HepG2 (cell line): ENCODE data around the gene LAMB4. TPM values are rescaled to one million over a fixed set of nuclear protein-coding genes. Genes with fewer than 3 reads are reported as not detected.

Experiments used
- ATAC-seq: fragments of 200-7000 bp; cut with Tn5 transposase; 3 replicates; pipeline ENCODE4 v1.9.1; 2020; ENCODE audit warnings: mild to moderate bottlenecking, moderate library complexity
- BruUV-seq: library from RNA; stranded (reverse); fragments of 400-500 nt; replicated peaks from 2 replicates; lab custom pipeline; 2021; lab: Mats Ljungman, UMichigan
- CTCF ChIA-PET: fragments of 300-600 bp; formaldehyde crosslinking; extraction: SDS; loops from one replicate; lab custom pipeline; 2021; ENCODE audit warnings: low total read pairs, inconsistent platforms, low intra/inter-chr PET ratio; lab: Yijun Ruan, JAX
- POLR2A ChIA-PET: fragments of 350-600 bp; sonication (Branson Sonifier 250); formaldehyde crosslinking; loops from one replicate; lab custom pipeline; 2020; ENCODE audit warnings: antibody characterized with exemption, inconsistent platforms; lab: Yijun Ruan, JAX
- DNase-seq: peaks from one replicate; pipeline ENCODE4 v3.0.0-alpha.2; 2015; ENCODE audit warnings: low spot score
- FAIRE-seq: peaks from 3 replicates; lab custom pipeline; 2011; peaks lifted over from hg19 to GRCh38; lab: Jason Lieb, UNC
- H2AFZ ChIP-seq: one replicate; pipeline ENCODE4 v1.6.1; 2011; ENCODE audit warnings: low read length, inconsistent platforms
- H3K27ac ChIP-seq: fragments of 300-600 bp; 3 replicates; pipeline ENCODE4 v1.8.0; 2011; ENCODE audit warnings: mixed run types, mild to moderate bottlenecking, mixed read lengths, low read length, inconsistent platforms; ENCODE audit not compliant: insufficient read depth; ENCODE audit errors: extremely low read length
- H3K27me3 ChIP-seq, 2 experiments: fragments of 200-600 bp in 1 of 2; 2 replicates in 1 of 2; 3 replicates in 1 of 2; pipeline versions ENCODE4 v1.6.0 to v1.8.0; 2011; ENCODE audit warnings: low read length in 2 of 2, mild to moderate bottlenecking in 2 of 2, moderate library complexity in 2 of 2, inconsistent platforms in 1 of 2; ENCODE audit not compliant: insufficient read depth in 2 of 2, control insufficient read depth in 1 of 2
- H3K36me3 ChIP-seq, 2 experiments: fragments of 200-600 bp in 1 of 2; replicated peaks in 1 of 2; 2 replicates in 1 of 2; 3 replicates in 1 of 2; pipeline versions ENCODE4 v1.5.1 to v1.8.0; 2011; ENCODE audit warnings: low read length in 2 of 2, inconsistent platforms in 1 of 2; ENCODE audit not compliant: insufficient read depth in 2 of 2, control insufficient read depth in 1 of 2
- H3K4me1 ChIP-seq: 2 replicates; pipeline ENCODE4 v1.5.1; 2012; ENCODE audit warnings: low read length, inconsistent platforms; ENCODE audit not compliant: insufficient read depth
- H3K4me2 ChIP-seq: 2 replicates; pipeline ENCODE4 v1.6.0; 2011; ENCODE audit warnings: low read depth, low read length, inconsistent platforms
- H3K4me3 ChIP-seq, 3 experiments: fragments of 200-600 bp in 1 of 3; sonication (generic), shearing (Covaris generic) in 1 of 3; replicated peaks in 1 of 3; 2 replicates each; pipeline ENCODE4 v1.5.1; 2011 to 2016; ENCODE audit warnings: low read length in 3 of 3, inconsistent platforms in 2 of 3, low read depth in 2 of 3, mild to moderate bottlenecking in 2 of 3, control low read depth in 1 of 3, mixed read lengths in 1 of 3; ENCODE audit not compliant: insufficient read depth in 1 of 3
- H3K79me2 ChIP-seq: one replicate; pipeline ENCODE4 v1.6.1; 2011; ENCODE audit warnings: low read length, inconsistent platforms; ENCODE audit not compliant: insufficient read depth
- H3K9ac ChIP-seq: 2 replicates; pipeline ENCODE4 v1.6.0; 2011; ENCODE audit warnings: mild to moderate bottlenecking, low read depth, low read length, inconsistent platforms; ENCODE audit not compliant: insufficient read depth
- H3K9me3 ChIP-seq: 2 replicates; pipeline ENCODE4 v1.5.1; 2012; ENCODE audit warnings: mild to moderate bottlenecking, low read length
- H4K20me1 ChIP-seq: 2 replicates; pipeline ENCODE4 v1.6.0; 2011; ENCODE audit warnings: inconsistent platforms, mild to moderate bottlenecking, low read length, moderate library complexity; ENCODE audit not compliant: insufficient read depth
- ARNT2 ChIP-seq: sonication (generic); formaldehyde crosslinking; IDR thresholded peaks from 2 replicates; pipeline ENCODE4 v1.8.0; 2022; ENCODE audit warnings: mild to moderate bottlenecking, low read depth, missing genetic modification reagents, moderate library complexity
- FOXM1 ChIP-seq: sonication (generic); formaldehyde crosslinking; IDR thresholded peaks from 2 replicates; pipeline ENCODE4 v1.5.0; 2020; ENCODE audit warnings: missing genetic modification reagents
- GMEB2 ChIP-seq: IDR thresholded peaks from 2 replicates; pipeline ENCODE4 v1.6.1; 2016; ENCODE audit warnings: missing biosample characterization, missing genetic modification reagents, low read depth
- KAT8 ChIP-seq: IDR thresholded peaks from 2 replicates; pipeline ENCODE4 v1.6.1; 2016; ENCODE audit warnings: missing genetic modification reagents, missing compliant biosample characterization
- KDM1A ChIP-seq: IDR thresholded peaks from 2 replicates; pipeline ENCODE4 v1.6.1; 2016; ENCODE audit warnings: missing compliant biosample characterization
- KDM3A ChIP-seq: IDR thresholded peaks from 2 replicates; pipeline ENCODE4 v1.6.1; 2018; ENCODE audit warnings: low read depth, missing compliant biosample characterization
- KDM5A ChIP-seq: fragments of 200-600 bp; sonication (generic); IDR thresholded peaks from 2 replicates; pipeline ENCODE4 v1.7.0; 2018; ENCODE audit warnings: antibody characterized with exemption, mild to moderate bottlenecking, low read length, borderline replicate concordance
- SOX13 ChIP-seq, 3 experiments: fragments of 450-650 bp in 1 of 3; sonication (generic) in 1 of 3; formaldehyde crosslinking in 1 of 3; IDR thresholded peaks in 2 of 3; conservative IDR thresholded peaks in 1 of 3; 2 replicates each; pipeline versions ENCODE4 v1.5.0 to v1.6.1; 2016 to 2020; ENCODE audit warnings: antibody characterized with exemption in 1 of 3, mild to moderate bottlenecking in 1 of 3, missing compliant biosample characterization in 1 of 3, missing genetic modification reagents in 1 of 3, moderate library complexity in 1 of 3
- THAP11 ChIP-seq: IDR thresholded peaks from 2 replicates; pipeline ENCODE4 v1.6.1; 2016; ENCODE audit warnings: missing biosample characterization, missing genetic modification reagents
- TRAFD1 ChIP-seq: sonication (generic); formaldehyde crosslinking; IDR thresholded peaks from 2 replicates; pipeline ENCODE4 v1.5.1; 2020; ENCODE audit warnings: missing genetic modification reagents, mild to moderate bottlenecking, borderline replicate concordance
- XRCC5 ChIP-seq: fragments of 200-400 bp; formaldehyde crosslinking; optimal IDR thresholded peaks from 2 replicates; pipeline ENCODE3; 2017; ENCODE audit warnings: mild to moderate bottlenecking, low read length
- ZNF546 ChIP-seq: sonication (generic); formaldehyde crosslinking; conservative IDR thresholded peaks from 2 replicates; pipeline ENCODE4 v1.8.1; 2023; ENCODE audit warnings: mild to moderate bottlenecking, missing genetic modification reagents
- ZNF878 ChIP-seq: sonication (generic); formaldehyde crosslinking; IDR thresholded peaks from 2 replicates; pipeline ENCODE4 v1.8.1; 2023; ENCODE audit warnings: mild to moderate bottlenecking, missing genetic modification reagents, moderate library complexity
- ZSCAN25 ChIP-seq: sonication (generic); formaldehyde crosslinking; IDR thresholded peaks from 2 replicates; pipeline ENCODE4 v1.8.0; 2022; ENCODE audit warnings: mild to moderate bottlenecking, missing genetic modification reagents
- ZSCAN29 ChIP-seq: sonication (generic); formaldehyde crosslinking; conservative IDR thresholded peaks from 2 replicates; pipeline ENCODE4 v1.4.0; 2020; ENCODE audit warnings: mild to moderate bottlenecking, missing genetic modification reagents
- WGBS: methylation state at CpG from one replicate; pipeline ENCODE4 v1.1.6; 2017; ENCODE audit warnings: low lambda C conversion rate; 5-methylcytosine and 5-hydroxymethylcytosine counted together
- in situ Hi-C: cut with HindIII; loops from 2 replicates; pipeline ENCODE4 v1.10.0; 2017; ENCODE audit warnings: low pct_unique_long_range_greater_than_20kb; ENCODE audit not compliant: extremely low pct_ligation_motif_present
- intact Hi-C: fragments of 100-400 bp; cut with micrococcal nuclease; formaldehyde crosslinking; loops from one replicate; pipeline ENCODE4 v1.10.0; 2022; ENCODE audit not compliant: unreplicated experiment
- polyA plus RNA-seq, 8 experiments: library from polyadenylated mRNA; depleted of rRNA in 3 of 8; stranded (reverse) in 7 of 8; unstranded in 1 of 8; fragments of >200 nt; fragmentation: Illumina TruSeq in 4 of 8; extraction: Trizol in 4 of 8; gene quantifications; 2 replicates each; pipeline versions ENCODE4 v1.2.1 to v1.2.3, GENCODE V29; 2011 to 2016; ENCODE audit warnings: low read depth in 4 of 8, missing spikeins in 1 of 8, mixed read lengths in 1 of 8; ENCODE audit not compliant: insufficient read depth in 1 of 8
- total RNA-seq, 5 experiments: library from RNA; depleted of rRNA; stranded (reverse); fragments of >200 nt; fragmentation: Illumina TruSeq; extraction: Trizol; gene quantifications; 2 replicates each; pipeline ENCODE4 v1.2.3, GENCODE V29; 2016; ENCODE audit warnings: low read depth in 1 of 5
- TF ChIP-seq, protein P1 (sequence below): sonication (generic); formaldehyde crosslinking; IDR thresholded peaks from 2 replicates; pipeline ENCODE4 v1.9.0; 2021; ENCODE audit warnings: missing genetic modification reagents, borderline replicate concordance
- TF ChIP-seq, protein P2 (sequence below): sonication (generic); formaldehyde crosslinking; IDR thresholded peaks from 2 replicates; pipeline ENCODE4 v1.8.0; 2022; ENCODE audit warnings: missing genetic modification reagents, mild to moderate bottlenecking, inconsistent platforms, borderline replicate concordance

Gene LAMB4
- total and polyA plus RNA-seq, 2 of the 13 experiments (the other 11 are each of a cell fraction or from before 2014, with no cell fraction given): 0.05 TPM; not detected in 1

- TF ChIP-seq ZNF546 (CRISPR knock-in tag) (no peak), THAP11 (CRISPR knock-in tag) (no peak), KDM5A (no peak), XRCC5 (no peak), FOXM1 (no peak), KDM3A (CRISPR knock-in tag) (no peak), KDM1A (CRISPR knock-in tag) (no peak)
- TF ChIP-seq, protein P1, sequence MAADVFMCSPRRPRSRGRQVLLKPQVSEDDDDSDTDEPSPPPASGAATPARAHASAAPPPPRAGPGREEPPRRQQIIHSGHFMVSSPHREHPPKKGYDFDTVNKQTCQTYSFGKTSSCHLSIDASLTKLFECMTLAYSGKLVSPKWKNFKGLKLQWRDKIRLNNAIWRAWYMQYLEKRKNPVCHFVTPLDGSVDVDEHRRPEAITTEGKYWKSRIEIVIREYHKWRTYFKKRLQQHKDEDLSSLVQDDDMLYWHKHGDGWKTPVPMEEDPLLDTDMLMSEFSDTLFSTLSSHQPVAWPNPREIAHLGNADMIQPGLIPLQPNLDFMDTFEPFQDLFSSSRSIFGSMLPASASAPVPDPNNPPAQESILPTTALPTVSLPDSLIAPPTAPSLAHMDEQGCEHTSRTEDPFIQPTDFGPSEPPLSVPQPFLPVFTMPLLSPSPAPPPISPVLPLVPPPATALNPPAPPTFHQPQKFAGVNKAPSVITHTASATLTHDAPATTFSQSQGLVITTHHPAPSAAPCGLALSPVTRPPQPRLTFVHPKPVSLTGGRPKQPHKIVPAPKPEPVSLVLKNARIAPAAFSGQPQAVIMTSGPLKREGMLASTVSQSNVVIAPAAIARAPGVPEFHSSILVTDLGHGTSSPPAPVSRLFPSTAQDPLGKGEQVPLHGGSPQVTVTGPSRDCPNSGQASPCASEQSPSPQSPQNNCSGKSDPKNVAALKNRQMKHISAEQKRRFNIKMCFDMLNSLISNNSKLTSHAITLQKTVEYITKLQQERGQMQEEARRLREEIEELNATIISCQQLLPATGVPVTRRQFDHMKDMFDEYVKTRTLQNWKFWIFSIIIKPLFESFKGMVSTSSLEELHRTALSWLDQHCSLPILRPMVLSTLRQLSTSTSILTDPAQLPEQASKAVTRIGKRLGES (CRISPR knock-in tag): no peak
These were observed 41.0 kb upstream of the LAMB4 start (continued) for GRCh38 chr7:108171164-108171563.

DNA sequence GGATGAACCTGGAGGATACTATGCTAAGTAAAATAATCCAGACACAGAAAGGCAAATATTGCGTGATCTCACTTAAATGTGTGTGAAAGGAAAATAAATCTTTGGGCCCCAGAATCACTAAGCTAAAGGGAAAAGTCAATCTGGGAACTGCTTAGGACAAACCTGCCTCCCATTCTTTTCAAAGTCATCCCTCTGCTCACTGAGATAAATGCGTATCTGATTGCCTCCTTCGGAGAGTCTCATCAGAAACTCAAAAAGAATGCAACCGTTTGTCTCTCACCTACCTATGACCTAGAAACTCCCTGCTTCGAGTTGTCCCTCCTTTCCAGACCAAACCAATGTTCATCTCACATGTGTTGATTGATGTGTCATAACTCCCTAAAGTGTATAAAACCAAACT lies 40.1 kb upstream of the LAMB4 start:
- H3K79me2 ChIP-seq: no peaks in the 10 kb centered on the region
- in situ Hi-C loops: loop anchor here (10.0 kb wide), 1 partner anchor 285 kb away; the partner anchor contains the start of gene NRCAM
- BruUV-seq: no TSS peak
- TF ChIP-seq GMEB2 (CRISPR knock-in tag) (no peak), ZNF878 (CRISPR knock-in tag) (no peak), ZSCAN25 (CRISPR knock-in tag) (no peak), SOX13 (IDR thresholded peaks at IDR 0.05) (no peak), SOX13 (CRISPR knock-in tag; conservative IDR thresholded peaks at IDR 0.05 in 1 of 2, IDR thresholded peaks at IDR 0.05 in 1 of 2) (no peak), TRAFD1 (CRISPR knock-in tag) (no peak), KAT8 (CRISPR knock-in tag) (no peak), ARNT2 (CRISPR knock-in tag) (no peak), ZSCAN29 (CRISPR knock-in tag) (no peak)
- TF ChIP-seq, protein P2, sequence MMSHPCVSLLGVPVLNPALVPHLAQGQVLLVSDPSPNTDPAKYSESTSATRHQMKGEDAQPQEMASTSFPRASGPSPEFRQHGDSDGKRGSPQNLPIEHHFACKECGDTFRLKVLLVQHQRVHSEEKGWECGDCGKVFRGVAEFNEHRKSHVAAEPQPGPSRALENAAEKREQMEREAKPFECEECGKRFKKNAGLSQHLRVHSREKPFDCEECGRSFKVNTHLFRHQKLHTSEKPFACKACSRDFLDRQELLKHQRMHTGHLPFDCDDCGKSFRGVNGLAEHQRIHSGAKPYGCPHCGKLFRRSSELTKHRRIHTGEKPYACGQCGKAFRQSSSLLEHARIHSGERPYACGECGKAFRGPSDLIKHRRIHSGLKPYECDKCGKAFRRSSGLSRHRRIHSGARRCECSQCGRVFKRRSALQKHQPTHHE (CRISPR knock-in tag): no peak

More for the DNA sequence above, 40.1 kb upstream of the LAMB4 start:
- H3K9ac ChIP-seq: no peak overlapping the region
- intact Hi-C loops: no loop called here
- H3K27me3 ChIP-seq: no peaks in the 10 kb centered on the region
- 36% methylated on average over 5 of the region's 5 CpGs for WGBS
- ChIA-PET POLR2A (no interaction called here), CTCF (no interaction called here)
- DNase-seq: no peak
- ATAC-seq: no peak
- no peak for FAIRE-seq
- H4K20me1 ChIP-seq: no peaks in the 10 kb centered on the region
- H3K4me1 ChIP-seq: no peaks in the 10 kb centered on the region
- H2AFZ ChIP-seq: no peak overlapping the region
- H3K36me3 ChIP-seq: no peaks in the 10 kb centered on the region
- H3K27ac ChIP-seq: no peak overlapping the region
- H3K4me3 ChIP-seq: no peak overlapping the region
- H3K4me2 ChIP-seq: no peak overlapping the region
- no peaks in the 10 kb centered on the region for H3K9me3 ChIP-seq
